Activated T-cell treated with anti-CD3 and anti-CD28 coated beads, Interleukin-2, amount 50 U/mL, for 4 hours (primary cell): Measurements from ENCODE around the gene PRKAG2. TPM values are rescaled to one million over a fixed set of nuclear protein-coding genes. Genes with fewer than 3 reads are reported as not detected.
"Not testable (repeated sequence)": the region's sequence is repeated elsewhere in the genome, so short reads cannot be mapped to it uniquely, and the experiment has no call there.

Source experiments
- ATAC-seq, 2 donors: fragments of 200-7000 bp; cut with Tn5 transposase; one replicate each; pipeline ENCODE4 v1.10.0; 2021
- DNase-seq: peaks from one replicate; pipeline ENCODE4 v3.0.0-alpha.2; 2020
- H3K27me3 Mint-ChIP-seq: one replicate; pipeline ENCODE4 v1.8.0; 2021; ENCODE audit warnings: low read depth, mixed read lengths
- H3K36me3 Mint-ChIP-seq: one replicate; pipeline ENCODE4 v1.8.0; 2022; ENCODE audit warnings: mixed read lengths; ENCODE audit not compliant: insufficient read depth
- H3K4me1 Mint-ChIP-seq: one replicate; pipeline ENCODE4 v1.8.0; 2021; ENCODE audit warnings: low read depth, mixed read lengths
- H3K4me3 Mint-ChIP-seq: one replicate; pipeline ENCODE4 v1.8.0; 2021; ENCODE audit warnings: mild to moderate bottlenecking, moderate library complexity, mixed read lengths
- H3K9me3 Mint-ChIP-seq: one replicate; pipeline ENCODE4 v1.8.0; 2021; ENCODE audit warnings: mixed read lengths
- total RNA-seq, 3 donors: library from RNA; stranded (reverse); gene quantifications; one replicate each; pipeline ENCODE4 v1.2.1, GENCODE V29; 2021

The PRKAG2 gene
- total RNA-seq, 3 donors from 2014 or later: 28.6 to 31.5 (median 29.3) TPM

DNA sequence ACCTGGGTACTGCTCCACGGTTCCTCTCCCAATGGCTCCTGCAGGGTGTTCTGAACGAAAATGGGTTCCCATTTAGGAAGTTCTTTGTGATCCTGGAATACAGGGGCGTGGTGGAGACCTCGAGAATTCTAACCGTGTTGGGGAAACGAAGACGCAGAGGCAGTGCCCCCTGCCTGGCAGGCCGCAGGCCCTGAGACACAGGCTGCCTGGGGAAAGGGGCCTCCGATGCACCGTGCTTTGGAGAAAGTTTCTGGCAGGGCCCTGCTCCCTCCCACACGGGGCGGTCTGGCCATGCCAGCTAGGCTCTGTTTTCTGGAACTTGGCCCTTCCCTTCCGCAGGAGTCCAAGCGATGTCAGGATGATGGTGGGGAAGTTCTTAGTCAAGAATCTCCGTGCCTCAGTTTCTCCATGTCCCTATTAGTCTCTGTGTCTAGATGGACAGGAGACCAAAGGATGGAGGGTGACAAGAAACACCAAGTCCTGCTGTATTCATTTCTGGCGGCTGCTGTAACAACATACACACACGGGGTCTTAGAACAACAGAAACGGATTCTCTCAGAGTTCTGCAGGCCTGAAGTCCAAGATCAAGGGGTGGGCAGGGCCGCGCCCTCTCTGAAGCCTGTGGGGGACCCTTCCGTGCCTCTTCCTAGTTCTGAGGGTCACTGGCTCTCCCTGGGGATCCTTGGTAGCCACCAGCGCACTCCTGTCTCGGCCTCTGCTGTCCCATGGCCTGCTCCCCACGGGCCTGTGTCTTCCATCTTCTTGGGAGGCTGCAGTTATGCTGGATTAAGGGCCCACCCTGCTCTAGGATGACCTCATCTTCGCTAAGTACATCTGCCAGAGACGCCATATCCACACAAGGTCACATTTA is 27.7 kb downstream of the PRKAG2 start:
- H3K9me3 Mint-ChIP-seq: no peaks in the 10 kb centered on the region
- H3K36me3 Mint-ChIP-seq: no peaks in the 10 kb centered on the region
- H3K4me1 Mint-ChIP-seq: peaks cover 25% of the 10 kb centered on the region
- ATAC-seq: no peak
- DNase-seq: no peak
- H3K4me3 Mint-ChIP-seq: no peak overlapping the region
- no peaks in the 10 kb centered on the region for H3K27me3 Mint-ChIP-seq

DNA sequence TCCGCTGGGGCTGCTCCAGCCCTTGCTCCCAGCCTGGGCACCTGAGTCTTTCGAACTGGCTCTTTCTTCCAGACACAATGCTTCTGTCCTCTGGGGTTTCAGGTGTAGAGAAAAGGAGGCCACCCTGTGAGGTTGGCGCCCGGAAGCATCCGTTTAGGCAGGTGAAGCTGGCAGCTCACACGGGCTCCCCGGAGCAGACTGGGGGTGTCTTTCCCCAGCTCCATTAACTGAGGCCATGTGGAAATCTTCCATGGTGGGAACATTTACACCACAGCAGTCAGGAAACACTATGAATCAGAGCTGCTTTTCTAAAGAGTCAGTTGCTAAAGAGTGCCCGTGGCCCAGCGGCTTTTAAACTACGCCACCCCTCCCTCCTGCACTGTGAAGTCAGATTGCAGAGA is 29.2 kb downstream of the PRKAG2 start:
- H3K36me3 Mint-ChIP-seq: peaks cover 4% of the 10 kb centered on the region
- H3K27me3 Mint-ChIP-seq: no peaks in the 10 kb centered on the region
- no peak for DNase-seq
- peaks cover 21% of the 10 kb centered on the region for H3K4me1 Mint-ChIP-seq
- no peaks in the 10 kb centered on the region for H3K9me3 Mint-ChIP-seq
- ATAC-seq: no peak
- no peak overlapping the region for H3K4me3 Mint-ChIP-seq

DNA sequence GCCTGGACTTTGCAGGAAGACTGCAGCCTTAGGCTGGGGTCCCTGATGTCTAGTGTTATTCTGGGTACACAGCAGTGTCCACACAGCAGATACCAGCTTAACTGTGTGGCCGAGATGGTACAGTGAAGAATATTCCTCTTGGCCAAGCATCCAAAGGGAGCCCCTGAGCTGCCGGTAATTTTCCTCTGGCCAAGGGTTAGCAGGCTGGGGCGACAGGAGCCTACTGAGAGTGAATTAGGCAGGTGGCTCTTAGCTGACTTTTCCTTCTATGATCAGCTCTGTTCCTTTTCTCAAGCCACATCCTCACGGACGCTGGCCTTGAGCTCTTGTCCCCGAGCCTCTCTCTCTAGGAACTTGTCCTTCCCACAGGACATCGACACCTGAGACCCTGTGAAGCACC is 29.8 kb downstream of the PRKAG2 start:
- no peaks in the 10 kb centered on the region for H3K9me3 Mint-ChIP-seq
- peaks cover 4% of the 10 kb centered on the region for H3K36me3 Mint-ChIP-seq
- H3K27me3 Mint-ChIP-seq: no peaks in the 10 kb centered on the region
- no peak for DNase-seq
- ATAC-seq: no peak
- no peak overlapping the region for H3K4me3 Mint-ChIP-seq
- peaks cover 16% of the 10 kb centered on the region for H3K4me1 Mint-ChIP-seq

DNA sequence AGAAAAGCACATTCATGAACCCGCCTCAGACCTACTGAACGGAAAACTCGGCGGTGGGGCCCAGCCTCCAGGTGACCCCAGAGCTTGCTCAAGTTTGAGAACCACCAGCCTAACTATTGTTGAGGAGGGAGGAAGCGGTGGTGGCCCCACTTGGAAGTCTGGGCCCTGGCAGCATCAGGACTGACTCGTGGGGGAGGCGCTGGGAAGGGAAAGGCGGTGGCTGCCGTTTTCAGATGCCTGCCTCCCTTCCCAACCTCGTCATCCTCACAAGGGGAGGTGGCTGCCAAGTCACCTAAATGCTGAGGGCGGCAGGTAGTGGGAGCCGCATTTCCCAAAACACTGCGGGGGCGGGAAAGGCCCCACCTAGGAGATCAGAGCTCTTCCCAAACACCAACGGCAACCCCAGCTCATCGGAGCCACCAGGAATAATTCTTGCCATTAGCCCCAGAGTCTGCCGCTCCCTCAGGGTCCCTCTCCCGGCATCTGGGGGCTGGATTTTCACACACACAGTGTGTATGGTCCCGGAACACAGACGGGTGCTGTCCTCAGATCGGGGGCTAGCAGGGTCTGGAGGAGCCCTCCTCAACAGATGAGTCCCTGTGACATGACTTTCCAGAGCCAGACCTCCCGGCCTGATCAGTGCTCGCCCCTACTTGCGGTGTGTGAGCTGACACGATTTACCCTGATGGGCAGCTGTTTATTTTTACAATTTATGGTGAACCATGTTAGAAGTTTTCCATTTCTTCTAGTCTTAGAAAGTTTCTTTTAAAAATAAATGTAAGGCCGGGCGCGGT is 31.3 kb downstream of the PRKAG2 start:
- DNase-seq: no peak
- Mint-ChIP-seq H3K4me1 (peaks cover 2% of the 10 kb centered on the region), H3K4me3 (no peak overlapping the region), H3K9me3 (no peaks in the 10 kb centered on the region), H3K36me3 (peaks cover 4% of the 10 kb centered on the region), H3K27me3 (no peaks in the 10 kb centered on the region)
- ATAC-seq: no peak

DNA sequence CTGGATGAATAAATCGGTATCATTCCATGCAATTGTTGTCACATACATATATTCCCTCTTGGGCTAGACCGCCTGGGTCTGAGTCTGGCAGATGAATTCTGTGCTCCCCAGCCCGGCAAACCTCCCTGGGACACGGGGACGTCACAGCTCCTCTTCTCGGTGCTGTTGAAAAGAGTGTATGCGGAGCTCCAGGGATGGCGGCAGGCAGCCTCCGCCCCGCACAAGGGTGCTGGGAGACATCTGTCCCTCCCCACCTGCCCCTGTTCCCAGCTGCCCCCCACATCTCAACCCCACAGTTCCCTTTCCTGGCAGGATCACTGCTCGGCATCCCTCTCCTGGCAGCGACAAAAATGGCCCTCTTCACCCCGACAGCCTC is 32.1 kb downstream of the PRKAG2 start:
- Mint-ChIP-seq H3K9me3 (no peaks in the 10 kb centered on the region), H3K36me3 (peaks cover 4% of the 10 kb centered on the region), H3K27me3 (no peaks in the 10 kb centered on the region), H3K4me1 (peaks cover 6% of the 10 kb centered on the region), H3K4me3 (no peak overlapping the region)
- no peak for DNase-seq
- ATAC-seq: no peak

DNA sequence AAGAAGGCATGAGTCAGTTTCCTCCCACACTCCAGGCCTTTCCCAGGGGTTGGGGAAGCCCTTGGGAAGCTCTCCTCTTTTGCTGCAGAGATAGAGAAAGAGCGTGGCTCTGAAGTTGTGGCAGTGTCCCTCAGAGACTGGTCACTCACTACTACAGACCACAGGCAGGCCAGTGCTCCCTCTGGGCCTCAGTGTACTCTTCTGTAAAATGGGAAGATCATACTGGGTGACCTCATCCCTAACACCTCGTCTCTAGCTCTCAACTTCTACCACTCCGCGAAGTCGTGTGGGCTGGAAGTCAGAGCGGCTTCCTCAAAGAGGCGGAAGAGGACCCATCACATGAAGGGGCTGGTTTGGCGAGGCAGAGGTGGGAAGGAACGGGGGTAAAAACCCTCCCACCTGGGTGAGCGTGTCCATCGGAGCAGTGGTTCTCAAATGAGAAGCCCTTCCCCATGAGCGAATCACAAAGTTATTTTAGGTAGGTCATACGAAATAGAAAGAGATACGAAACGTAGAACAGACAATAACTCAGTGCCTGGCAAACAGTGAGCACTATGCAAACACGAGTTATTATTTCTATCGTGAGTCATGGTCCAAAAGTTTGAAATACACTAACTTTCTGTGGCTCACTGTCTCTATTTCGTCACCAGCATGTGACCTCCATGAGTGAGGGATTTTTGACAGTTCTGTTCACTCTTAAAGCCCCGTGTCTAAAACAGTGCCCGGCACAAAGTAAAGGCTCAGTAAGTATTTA is 32.7 kb downstream of the PRKAG2 start:
- Mint-ChIP-seq H3K36me3 (peaks cover 4% of the 10 kb centered on the region), H3K4me1 (peaks cover 12% of the 10 kb centered on the region), H3K27me3 (no peaks in the 10 kb centered on the region), H3K4me3 (no peak overlapping the region), H3K9me3 (no peaks in the 10 kb centered on the region)
- no peak for DNase-seq
- ATAC-seq: no peak

DNA sequence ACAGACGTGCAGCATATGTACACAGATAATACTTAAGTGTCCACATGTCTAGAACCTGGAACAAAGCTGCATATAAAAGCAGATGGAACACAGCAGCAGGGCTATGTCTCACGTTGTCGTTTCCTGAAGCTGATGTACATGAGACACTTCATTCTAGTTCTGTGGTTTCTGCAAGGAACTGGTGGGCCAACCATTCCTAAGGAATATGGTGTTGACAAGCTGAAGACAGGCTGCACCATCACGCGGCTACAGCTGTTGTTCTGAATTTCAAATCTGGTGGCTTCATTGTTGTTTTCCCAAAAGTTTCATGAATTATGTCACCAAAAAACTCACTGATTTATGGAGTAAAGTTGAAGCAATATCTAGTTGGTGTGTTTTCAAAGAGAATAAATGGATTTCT is 33.7 kb downstream of the PRKAG2 start:
- Mint-ChIP-seq H3K9me3 (no peaks in the 10 kb centered on the region), H3K36me3 (peaks cover 4% of the 10 kb centered on the region), H3K4me3 (no peak overlapping the region), H3K27me3 (no peaks in the 10 kb centered on the region), H3K4me1 (peaks cover 19% of the 10 kb centered on the region)
- ATAC-seq (no peak), DNase-seq (no peak)

DNA sequence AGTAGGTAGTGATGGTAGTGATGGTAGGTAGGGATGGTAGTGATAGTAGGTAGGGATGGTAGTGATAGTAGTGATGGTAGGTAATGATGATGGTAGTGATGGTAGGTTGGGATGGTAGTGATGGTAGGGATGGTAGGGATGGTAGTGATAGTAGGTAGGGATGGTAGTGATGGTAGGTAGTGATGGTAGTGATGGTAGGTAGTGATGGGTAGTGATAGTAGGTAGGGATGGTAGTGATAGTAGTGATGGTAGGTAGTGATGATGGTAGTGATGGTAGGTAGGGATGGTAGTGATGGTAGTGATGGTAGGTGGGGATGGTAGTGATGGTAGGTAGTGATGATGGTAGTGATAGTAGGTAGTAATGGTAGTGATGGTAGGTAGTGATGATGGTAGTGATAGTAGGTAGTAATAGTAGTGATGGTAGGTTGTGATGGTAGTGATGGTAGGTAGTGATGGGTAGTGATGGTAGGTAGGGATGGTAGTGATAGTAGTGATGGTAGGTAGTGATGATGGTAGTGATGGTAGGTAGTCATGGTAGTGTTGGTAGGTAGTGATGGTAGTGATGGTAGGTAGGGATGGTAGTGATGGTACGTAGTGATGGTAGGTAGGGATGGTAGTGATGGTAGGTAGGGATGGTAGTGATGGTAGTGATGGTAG is 35.4 kb downstream of the PRKAG2 start:
- DNase-seq, H3K36me3 Mint-ChIP-seq, H3K4me3 Mint-ChIP-seq, ATAC-seq, H3K27me3 Mint-ChIP-seq, H3K9me3 Mint-ChIP-seq: not testable (repeated sequence)
- peaks cover 22% of the 10 kb centered on the region for H3K4me1 Mint-ChIP-seq

DNA sequence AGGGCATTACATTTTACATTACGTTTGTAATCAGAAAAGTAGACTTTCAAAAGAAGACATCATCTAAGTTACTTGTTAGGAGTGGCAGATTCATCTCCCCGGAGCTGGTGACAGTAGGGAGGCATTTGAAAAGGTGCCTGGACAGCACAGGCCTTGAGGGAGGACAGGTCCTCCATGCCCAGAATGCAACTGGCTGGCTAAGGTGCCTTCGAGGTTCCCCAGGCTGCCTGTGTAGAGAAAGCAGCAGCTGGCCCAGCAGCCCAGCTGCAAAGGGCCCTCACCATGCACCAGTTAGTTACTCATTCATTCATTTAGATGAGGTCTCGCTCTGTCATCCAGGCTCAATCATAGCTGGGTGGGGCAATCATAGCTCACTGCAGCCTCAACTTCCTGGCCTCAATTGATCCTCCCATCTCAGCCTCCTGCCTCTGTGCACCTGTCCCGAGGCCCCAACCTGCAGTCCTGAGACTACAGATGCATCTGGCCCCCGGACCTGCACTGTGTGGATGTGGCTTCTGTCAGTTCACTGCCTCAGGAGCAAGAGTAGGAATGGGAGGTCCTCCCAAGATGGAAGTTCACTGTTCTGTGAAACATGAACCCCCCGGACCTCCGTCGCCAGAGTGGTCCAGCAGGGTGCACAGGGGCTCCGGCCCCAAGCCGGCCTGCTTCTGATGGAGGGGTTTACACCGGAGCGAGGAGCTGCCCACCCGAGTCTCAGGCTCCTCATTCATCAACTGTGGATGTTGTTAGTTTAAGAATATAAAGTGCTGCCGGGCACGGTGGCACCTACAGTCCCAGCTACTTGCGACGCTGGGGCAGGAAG is 36.6 kb downstream of the PRKAG2 start:
- Mint-ChIP-seq H3K36me3 (peaks cover 4% of the 10 kb centered on the region), H3K4me3 (no peak overlapping the region), H3K9me3 (no peaks in the 10 kb centered on the region), H3K4me1 (peaks cover 22% of the 10 kb centered on the region), H3K27me3 (no peaks in the 10 kb centered on the region)
- DNase-seq: no peak
- no peak for ATAC-seq

DNA sequence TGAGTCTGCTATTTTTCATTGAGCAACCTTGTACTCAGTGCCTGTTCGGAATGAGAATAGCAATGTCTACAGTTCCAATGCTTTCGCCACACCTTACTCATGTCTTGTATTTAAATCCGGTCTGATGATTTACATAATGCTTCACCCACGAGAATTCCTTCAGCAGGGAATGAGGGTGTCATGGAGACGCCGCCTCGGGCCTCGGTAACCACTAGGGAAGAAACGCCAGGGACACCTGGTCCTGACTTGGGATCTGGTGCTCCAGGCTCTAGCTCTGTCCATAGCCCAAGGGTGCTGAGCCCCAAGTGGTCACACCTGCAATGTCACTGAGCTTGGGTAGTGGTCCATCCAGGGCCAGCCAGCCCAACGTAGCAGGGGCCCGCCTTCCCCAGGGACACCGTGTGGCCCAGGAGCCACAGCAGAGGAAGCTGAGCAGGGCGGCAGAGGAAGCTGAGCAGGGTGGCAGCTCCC is 37.4 kb downstream of the PRKAG2 start:
- Mint-ChIP-seq H3K4me3 (peak overlapping the region; percentile 52), H3K9me3 (no peaks in the 10 kb centered on the region), H3K4me1 (peaks cover 27% of the 10 kb centered on the region), H3K36me3 (peaks cover 4% of the 10 kb centered on the region), H3K27me3 (no peaks in the 10 kb centered on the region)
- DNase-seq (no peak), ATAC-seq (peak; percentile 27 to 34)

DNA sequence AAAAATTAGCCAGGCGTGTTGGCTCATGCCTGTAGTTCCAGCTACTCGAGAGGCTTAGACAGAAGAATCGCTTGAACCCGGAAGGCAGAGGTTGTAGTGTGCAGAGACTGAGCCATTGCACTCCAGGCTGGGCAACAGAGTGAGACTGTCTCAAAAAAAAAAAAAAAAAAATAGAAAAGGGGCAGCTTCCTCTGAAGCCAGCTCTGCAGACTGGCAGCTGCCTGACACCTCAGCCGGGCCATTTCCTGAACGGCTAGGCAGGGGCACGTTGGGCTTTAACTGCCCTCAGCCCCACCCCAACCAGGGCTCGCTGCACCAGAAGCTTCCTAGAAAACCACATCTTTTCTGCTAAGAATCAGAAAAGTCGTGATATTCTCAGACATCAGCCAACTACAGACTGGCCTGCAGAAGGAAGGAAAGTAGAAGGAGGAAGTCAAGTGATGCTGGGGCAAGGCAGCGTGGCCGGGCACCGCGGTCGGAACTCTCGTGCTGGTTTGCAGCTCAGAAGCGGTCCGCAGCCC is 38.0 kb downstream of the PRKAG2 start:
- Mint-ChIP-seq H3K9me3 (no peaks in the 10 kb centered on the region), H3K27me3 (no peaks in the 10 kb centered on the region), H3K4me1 (peaks cover 33% of the 10 kb centered on the region), H3K36me3 (peaks cover 4% of the 10 kb centered on the region), H3K4me3 (peak overlapping the region; percentile 52)
- DNase-seq (no peak), ATAC-seq (peak; percentile 53 to 77)

DNA sequence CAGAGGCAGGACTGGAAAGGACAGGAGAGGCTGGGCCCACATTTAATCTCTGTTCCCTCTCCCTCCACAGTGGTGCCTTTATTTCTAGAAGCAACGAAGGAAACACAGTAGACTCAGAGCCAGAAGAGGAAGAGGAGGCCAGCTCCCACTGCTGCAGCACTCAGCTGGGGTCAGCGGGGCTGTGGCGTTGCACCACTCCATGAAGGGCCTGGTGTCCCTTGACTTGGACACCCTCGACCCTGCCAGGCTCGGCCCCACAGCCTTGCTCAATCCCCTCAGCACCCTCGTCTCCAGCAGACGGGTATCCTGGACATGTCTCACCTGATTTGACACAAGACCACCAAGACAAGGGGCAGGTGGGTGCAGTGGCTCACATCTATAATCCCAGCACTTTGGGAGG is 38.8 kb downstream of the PRKAG2 start:
- DNase-seq (no peak), ATAC-seq (no peak)
- H3K9me3 Mint-ChIP-seq: no peaks in the 10 kb centered on the region
- no peaks in the 10 kb centered on the region for H3K36me3 Mint-ChIP-seq
- H3K4me1 Mint-ChIP-seq: peaks cover 36% of the 10 kb centered on the region
- H3K27me3 Mint-ChIP-seq: no peaks in the 10 kb centered on the region
- peak overlapping the region; percentile 19 for H3K4me3 Mint-ChIP-seq
